GOT3 (cell line): Measurements from ENCODE around the gene TBXA2R.
"Not testable (repeated sequence)": the region's sequence is repeated elsewhere in the genome, so short reads cannot be mapped to it uniquely, and the experiment has no call there.

ENCODE experiments used
- DNase-seq: peaks from one replicate; lab custom pipeline; 2025; ENCODE audit warnings: mixed read lengths; lab: John Stamatoyannopoulos, UW

TBXA2R gene

GRCh38 chr19:3639479-3639878 lies 32.8 kb upstream of the TBXA2R start:
- no peak for DNase-seq

- no peak for DNase-seq
Observed at GRCh38 chr19:3638208-3639193, 31.8 kb upstream of the TBXA2R start.

- DNase-seq, result no peak
Observed at GRCh38 chr19:3637621-3638020, 30.9 kb upstream of the TBXA2R start.

GRCh38 chr19:3636962-3637361 lies 30.3 kb upstream of the TBXA2R start:
- DNase-seq, result no peak

- no peak for DNase-seq
Observed at GRCh38 chr19:3636506-3636905, 29.8 kb upstream of the TBXA2R start.

GRCh38 chr19:3634496-3635045 lies 27.9 kb upstream of the TBXA2R start:
- no peak for DNase-seq

GRCh38 chr19:3633559-3633988 lies 26.9 kb upstream of the TBXA2R start:
- DNase-seq, result no peak

- DNase-seq, result no peak
Observed at GRCh38 chr19:3632739-3633558, 26.3 kb upstream of the TBXA2R start.

GRCh38 chr19:3632098-3632497 lies 25.4 kb upstream of the TBXA2R start:
- no peak for DNase-seq

- DNase-seq, result no peak
Observed at GRCh38 chr19:3631053-3631861, 24.6 kb upstream of the TBXA2R start.

GRCh38 chr19:3628766-3629165 lies 22.1 kb upstream of the TBXA2R start:
- DNase-seq, result not testable (repeated sequence)

- no peak for DNase-seq
Observed at GRCh38 chr19:3627351-3627723, 20.7 kb upstream of the TBXA2R start.

GRCh38 chr19:3626473-3627350 lies 20.0 kb upstream of the TBXA2R start, which contains the start of gene CACTIN:
Gene CACTIN, minus strand, starts transcription at chr19:3626790. Its CDS starts 28 bp downstream, at chr19:3626762.
- DNase-seq, result peak; percentile 95

- DNase-seq, result no peak
Observed at GRCh38 chr19:3625996-3626472, 19.4 kb upstream of the TBXA2R start.

GRCh38 chr19:3623716-3624115 lies 17.0 kb upstream of the TBXA2R start:
- no peak for DNase-seq

GRCh38 chr19:3622224-3622623 lies 15.5 kb upstream of the TBXA2R start:
- no peak for DNase-seq

GRCh38 chr19:3621689-3622088 lies 15.0 kb upstream of the TBXA2R start:
- DNase-seq, result no peak

GRCh38 chr19:3620817-3621547 lies 14.3 kb upstream of the TBXA2R start:
- no peak for DNase-seq

GRCh38 chr19:3620145-3620816 lies 13.6 kb upstream of the TBXA2R start:
- no peak for DNase-seq
